ENCODE data around the gene ZNF611. TPM values are rescaled to one million over a fixed set of nuclear protein-coding genes. Genes with fewer than 3 reads are reported as not detected.

ZNF611 gene
- total RNA-seq, 1 donor from 2014 or later = 24.7 TPM

Other genes with a start within 250 kb of the ZNF611 start
- gene ZNF808, start 207.4 kb downstream of the ZNF611 start, total RNA-seq (ENCODE audit: low replicate concordance) = 37.4 and 52.6 TPM in 2 replicates
- gene ZNF701, start 164.8 kb downstream of the ZNF611 start, total RNA-seq (ENCODE audit: low replicate concordance) = 25.2 and 29.1 TPM in 2 replicates
- 76.2 and 81.0 TPM in 2 replicates for gene ZNF83, start 96.7 kb downstream of the ZNF611 start, total RNA-seq (ENCODE audit: low replicate concordance)
- 12.5 and 28.8 TPM in 2 replicates for gene ZNF600, start 51.7 kb upstream of the ZNF611 start, total RNA-seq (ENCODE audit: low replicate concordance)
- gene ZNF28, start 86.6 kb upstream of the ZNF611 start, total RNA-seq (ENCODE audit: low replicate concordance) = 23.0 and 40.0 TPM in 2 replicates
- gene ZNF468, start 122.6 kb upstream of the ZNF611 start, total RNA-seq (ENCODE audit: low replicate concordance) = 32.4 and 45.1 TPM in 2 replicates
- gene ZNF320, start 162.6 kb upstream of the ZNF611 start, total RNA-seq (ENCODE audit: low replicate concordance) = 30.4 and 33.5 TPM in 2 replicates
- 8.9 and 12.5 TPM in 2 replicates for gene ZNF888, start 188.4 kb upstream of the ZNF611 start, total RNA-seq (ENCODE audit: low replicate concordance)
- 17.2 and 18.1 TPM in 2 replicates for gene ZNF816, start 227.8 kb upstream of the ZNF611 start, total RNA-seq (ENCODE audit: low replicate concordance)